Measurements from ENCODE around the gene PGAM5.
A peak's percentile ranks its signal among the peaks of the same experiment; 100 is the strongest.

The PGAM5 gene

GRCh38 chr12:132686825-132687210 is 23.8 kb upstream of the PGAM5 start:
- H3K36me3 ChIP-seq (replicated peaks; ENCODE audit: insufficient read depth, low read length), result no peaks in the 10 kb centered on the region
- peak overlapping the region; percentile 46; the same call in 1 of the 2 replicates for H3K4me3 ChIP-seq (ENCODE audit: low read length)
- TF ChIP-seq EZH2phosphoT487 (IDR thresholded peaks at IDR 0.05; ENCODE audit: low read length) (no peak), CTCF (IDR thresholded peaks at IDR 0.05; ENCODE audit: low read length) (no peak)
- no peak overlapping the region for H2AFZ ChIP-seq (ENCODE audit: low read length)
- no peaks in the 10 kb centered on the region for H3K4me1 ChIP-seq (ENCODE audit: low read length)
- H4K20me1 ChIP-seq (ENCODE audit: insufficient read depth, low read length), result no peaks in the 10 kb centered on the region
- peak overlapping the region; percentile 45; the same call in 1 of the 2 replicates for H3K27ac ChIP-seq (ENCODE audit: low read length)
- no peak for DNase-seq
- no peaks in the 10 kb centered on the region for H3K9me3 ChIP-seq (replicated peaks; ENCODE audit: insufficient read depth, low read length)
- no peaks in the 10 kb centered on the region for H3K27me3 ChIP-seq (replicated peaks; ENCODE audit: insufficient read depth, low read length)
- H3F3A ChIP-seq (ENCODE audit: insufficient read depth, low read length), result no peaks in the 10 kb centered on the region
- peaks cover 33% of the 10 kb centered on the region for H3K79me2 ChIP-seq (ENCODE audit: low read length)
- no peaks in the 10 kb centered on the region for H3K9me2 ChIP-seq (replicated peaks; ENCODE audit: insufficient read depth, low read length)
- H3K4me2 ChIP-seq (ENCODE audit: low read depth, low read length), result no peak overlapping the region
- peak overlapping the region; percentile 46; the same call in 1 of the 2 replicates for H3K9ac ChIP-seq (ENCODE audit: low read length)

GRCh38 chr12:132687211-132688164 is 23.2 kb upstream of the PGAM5 start, which contains the start of the genes POLE and PXMP2:
Gene POLE, minus strand, starts transcription at chr12:132687342. Its CDS starts 27 bp downstream, at chr12:132687315.
Gene PXMP2, plus strand, starts transcription at chr12:132687587. Its CDS starts 84 bp downstream, at chr12:132687671.
- Histone ChIP-seq H3F3A (ENCODE audit: insufficient read depth, low read length) (no peaks in the 10 kb centered on the region), H3K4me1 (ENCODE audit: low read length) (no peaks in the 10 kb centered on the region), H3K9ac (ENCODE audit: low read length) (peak within 1 kb of the TSS; percentile 48; the same call in 1 of the 2 replicates), H3K27me3 (replicated peaks; ENCODE audit: insufficient read depth, low read length) (no peaks in the 10 kb centered on the region), H3K4me2 (ENCODE audit: low read depth, low read length) (peak within 1 kb of the TSS; percentile 32; the same call in 1 of the 2 replicates), H2AFZ (ENCODE audit: low read length) (no peak within 1 kb of the TSS), H3K4me3 (ENCODE audit: low read length) (peak within 1 kb of the TSS; percentile 60; the same call in 1 of the 2 replicates), H3K36me3 (replicated peaks; ENCODE audit: insufficient read depth, low read length) (no peaks in the 10 kb centered on the region), H3K9me2 (replicated peaks; ENCODE audit: insufficient read depth, low read length) (no peaks in the 10 kb centered on the region), H4K20me1 (ENCODE audit: insufficient read depth, low read length) (no peaks in the 10 kb centered on the region), H3K9me3 (replicated peaks; ENCODE audit: insufficient read depth, low read length) (no peaks in the 10 kb centered on the region), H3K79me2 (ENCODE audit: low read length) (peaks cover 32% of the 10 kb centered on the region), H3K27ac (ENCODE audit: low read length) (peak within 1 kb of the TSS; percentile 45; the same call in 1 of the 2 replicates)
- peak; percentile 85 for DNase-seq
- TF ChIP-seq CTCF (IDR thresholded peaks at IDR 0.05; ENCODE audit: low read length) (no peak), EZH2phosphoT487 (IDR thresholded peaks at IDR 0.05; ENCODE audit: low read length) (no peak), EZH2 (optimal IDR thresholded peaks at IDR 0.05; ENCODE audit: low read depth, low read length) (no peak)

- Histone ChIP-seq H3K4me3 (ENCODE audit: low read length) (no peak overlapping the region), H3K9me3 (replicated peaks; ENCODE audit: insufficient read depth, low read length) (no peaks in the 10 kb centered on the region), H4K20me1 (ENCODE audit: insufficient read depth, low read length) (no peaks in the 10 kb centered on the region), H3K9ac (ENCODE audit: low read length) (no peak overlapping the region), H3K27me3 (replicated peaks; ENCODE audit: insufficient read depth, low read length) (no peaks in the 10 kb centered on the region), H3K36me3 (replicated peaks; ENCODE audit: insufficient read depth, low read length) (no peaks in the 10 kb centered on the region), H3K79me2 (ENCODE audit: low read length) (peaks cover 19% of the 10 kb centered on the region), H3K9me2 (replicated peaks; ENCODE audit: insufficient read depth, low read length) (no peaks in the 10 kb centered on the region), H3K27ac (ENCODE audit: low read length) (no peak overlapping the region), H3K4me1 (ENCODE audit: low read length) (no peaks in the 10 kb centered on the region), H3K4me2 (ENCODE audit: low read depth, low read length) (no peak overlapping the region), H3F3A (ENCODE audit: insufficient read depth, low read length) (no peaks in the 10 kb centered on the region), H2AFZ (ENCODE audit: low read length) (no peak overlapping the region)
- DNase-seq, result no peak
- TF ChIP-seq CTCF (IDR thresholded peaks at IDR 0.05; ENCODE audit: low read length) (no peak), EZH2phosphoT487 (IDR thresholded peaks at IDR 0.05; ENCODE audit: low read length) (no peak)
These were observed 21.4 kb upstream of the PGAM5 start for GRCh38 chr12:132689227-132689626.

Measured in MM.1S (cell line).